RWPE1 (cell line): ENCODE results near the gene CAV1.

Experiments
- CTCF ChIA-PET: fragments of 350-600 bp; sonication (Branson Sonifier 250); formaldehyde crosslinking; extraction: SDS; loops from one replicate; lab custom pipeline; 2021; lab: Yijun Ruan, JAX
- POLR2A ChIA-PET: fragments of 400-600 bp; formaldehyde crosslinking; extraction: SDS; loops from one replicate; lab custom pipeline; 2020; ENCODE audit warnings: antibody characterized with exemption; ENCODE audit not compliant: low non-redundant PET; lab: Yijun Ruan, JAX
- DNase-seq: peaks from one replicate; pipeline ENCODE4 v3.0.0; 2012; ENCODE audit warnings: low spot score
- H3K27ac ChIP-seq: fragments of 450-650 bp; 2 replicates; pipeline ENCODE4 v1.5.1; 2017
- TF ChIP-seq, protein P1 (sequence below): fragments of 450-650 bp; conservative IDR thresholded peaks from 2 replicates; pipeline ENCODE4 v1.5.1; 2017; ENCODE audit warnings: low read depth, mild to moderate bottlenecking

CAV1 gene

DNA sequence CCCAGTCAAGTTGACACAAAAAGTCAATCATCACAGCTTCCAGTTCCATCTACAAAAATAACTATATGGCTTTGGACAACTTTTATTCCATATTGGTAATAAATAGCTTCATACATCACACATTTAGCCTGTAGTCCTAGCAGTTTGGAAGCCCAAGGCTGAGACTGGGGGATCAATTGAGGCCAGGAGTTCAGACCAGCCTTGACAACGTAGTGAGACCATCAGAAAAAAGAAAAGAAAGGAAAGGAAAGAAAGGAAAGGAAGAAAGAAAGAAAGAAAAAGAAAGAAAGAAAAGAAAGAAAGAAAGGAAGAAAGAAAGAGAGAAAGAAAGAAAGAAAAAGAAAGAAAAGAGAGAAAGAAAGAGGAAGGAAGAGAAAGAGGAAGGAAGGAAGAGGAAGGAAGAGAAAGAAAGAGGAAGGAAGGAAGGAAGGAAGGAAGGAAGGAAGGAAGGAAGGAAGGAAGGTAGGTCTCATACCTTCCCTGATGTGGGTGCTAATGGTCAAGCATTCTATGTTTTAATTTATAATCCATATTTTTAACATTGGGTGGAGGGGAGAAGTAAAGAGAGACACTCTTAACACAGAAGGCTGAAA is 37.8 kb downstream of the CAV1 start:
- POLR2A ChIA-PET, result no interaction called here
- TF ChIP-seq, protein P1, sequence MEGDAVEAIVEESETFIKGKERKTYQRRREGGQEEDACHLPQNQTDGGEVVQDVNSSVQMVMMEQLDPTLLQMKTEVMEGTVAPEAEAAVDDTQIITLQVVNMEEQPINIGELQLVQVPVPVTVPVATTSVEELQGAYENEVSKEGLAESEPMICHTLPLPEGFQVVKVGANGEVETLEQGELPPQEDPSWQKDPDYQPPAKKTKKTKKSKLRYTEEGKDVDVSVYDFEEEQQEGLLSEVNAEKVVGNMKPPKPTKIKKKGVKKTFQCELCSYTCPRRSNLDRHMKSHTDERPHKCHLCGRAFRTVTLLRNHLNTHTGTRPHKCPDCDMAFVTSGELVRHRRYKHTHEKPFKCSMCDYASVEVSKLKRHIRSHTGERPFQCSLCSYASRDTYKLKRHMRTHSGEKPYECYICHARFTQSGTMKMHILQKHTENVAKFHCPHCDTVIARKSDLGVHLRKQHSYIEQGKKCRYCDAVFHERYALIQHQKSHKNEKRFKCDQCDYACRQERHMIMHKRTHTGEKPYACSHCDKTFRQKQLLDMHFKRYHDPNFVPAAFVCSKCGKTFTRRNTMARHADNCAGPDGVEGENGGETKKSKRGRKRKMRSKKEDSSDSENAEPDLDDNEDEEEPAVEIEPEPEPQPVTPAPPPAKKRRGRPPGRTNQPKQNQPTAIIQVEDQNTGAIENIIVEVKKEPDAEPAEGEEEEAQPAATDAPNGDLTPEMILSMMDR, result no peak
- no peak overlapping the region for H3K27ac ChIP-seq
- CTCF ChIA-PET, result interaction anchor here (0.6 kb wide), 1 partner anchor 34 kb away, joined by 3 read pairs; no protein-coding TSS in a partner anchor
- DNase-seq, result no peak

DNA sequence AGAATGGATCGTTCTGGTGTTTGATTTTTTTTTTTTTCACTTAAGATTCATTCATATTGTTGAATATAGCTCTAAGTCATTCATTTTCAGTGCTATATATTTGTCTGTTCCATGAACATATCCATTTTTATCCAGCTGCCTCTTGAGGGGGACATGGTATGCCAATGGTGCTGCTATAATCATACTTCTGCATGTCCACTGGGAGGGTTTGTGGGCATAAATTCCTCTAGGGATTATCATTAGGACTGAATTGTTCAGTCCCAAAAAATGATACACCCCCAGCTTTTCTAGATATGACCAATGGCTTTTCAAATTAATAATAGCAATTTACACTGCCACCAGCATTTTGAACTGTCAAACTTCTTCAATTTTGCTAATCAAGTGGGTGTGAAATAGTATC is 41.1 kb downstream of the CAV1 start:
- ChIA-PET POLR2A (no interaction called here), CTCF (no interaction called here)
- H3K27ac ChIP-seq, result no peak overlapping the region
- TF ChIP-seq, protein P1, result no peak
- DNase-seq, result no peak

DNA sequence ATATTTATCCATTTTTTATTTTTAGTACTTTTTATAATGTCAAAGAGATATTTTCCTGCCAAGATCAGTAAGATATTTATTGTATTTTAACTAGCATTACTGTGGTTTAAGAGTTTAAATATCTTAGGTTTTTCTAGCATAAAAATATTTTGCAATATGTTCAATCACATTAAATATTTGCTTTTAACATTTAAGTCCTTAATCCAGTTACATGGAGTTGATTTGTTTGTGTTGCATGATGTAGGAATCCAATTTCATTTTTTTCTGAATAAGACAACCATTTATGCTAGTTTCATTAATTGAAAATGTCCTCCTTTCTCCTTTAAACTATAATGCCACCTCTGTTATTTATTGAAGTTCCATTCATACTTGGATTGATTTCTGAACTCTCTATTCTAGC is 41.8 kb downstream of the CAV1 start:
- DNase-seq, result no peak
- ChIA-PET CTCF (no interaction called here), POLR2A (no interaction called here)
- TF ChIP-seq, protein P1, result no peak
- no peak overlapping the region for H3K27ac ChIP-seq

DNA sequence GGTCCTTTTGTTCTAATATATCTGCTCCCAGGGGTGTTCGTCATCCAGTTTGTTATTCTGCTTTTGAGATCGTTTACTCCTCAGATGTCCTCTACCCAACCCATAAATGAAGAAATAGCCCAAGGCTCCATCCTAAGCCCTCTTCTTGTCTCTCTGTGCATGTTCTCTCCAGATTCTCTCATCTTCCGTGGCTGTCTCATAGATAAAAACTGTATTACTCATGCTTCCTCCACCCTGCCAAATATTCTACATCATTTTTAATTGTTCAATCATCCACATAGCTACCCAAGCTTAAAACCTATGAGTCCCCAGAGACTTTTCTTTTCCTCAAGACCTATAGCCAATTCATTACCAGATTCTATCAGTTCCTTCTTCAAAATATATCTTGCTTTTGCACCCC is 44.9 kb downstream of the CAV1 start:
- ChIA-PET POLR2A (interaction anchor here (0.6 kb wide), 1 partner anchor 358 kb away, joined by 3 read pairs; no protein-coding TSS in a partner anchor), CTCF (interaction anchor here (0.6 kb wide), 1 partner anchor 905 kb away, joined by 4 read pairs; no protein-coding TSS in a partner anchor)
- TF ChIP-seq, protein P1, result no peak
- H3K27ac ChIP-seq, result no peak overlapping the region
- DNase-seq, result peak; percentile 82

DNA sequence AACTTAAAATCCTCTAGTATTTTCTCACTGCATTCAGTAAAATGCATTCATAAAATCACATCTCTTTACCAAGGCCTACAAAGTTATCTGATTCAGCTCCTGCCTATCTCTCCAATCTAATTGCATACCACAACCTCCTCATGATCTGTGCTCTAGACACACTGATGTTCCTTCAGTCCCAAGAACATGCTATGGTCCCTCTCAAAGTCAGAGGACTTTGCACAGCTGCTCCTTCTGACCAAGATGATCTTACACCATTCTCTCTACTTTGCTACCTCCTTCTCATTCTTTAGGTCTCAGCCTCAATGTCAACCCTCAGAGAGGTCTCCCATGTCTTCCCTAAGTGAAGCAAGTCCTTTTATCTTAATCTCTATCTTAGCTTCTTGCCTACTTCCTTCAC is 45.5 kb downstream of the CAV1 start:
- ChIA-PET CTCF (interaction anchor here (0.6 kb wide), 1 partner anchor 906 kb away, joined by 4 read pairs; no protein-coding TSS in a partner anchor), POLR2A (no interaction called here)
- no peak overlapping the region for H3K27ac ChIP-seq
- no peak for DNase-seq
- TF ChIP-seq, protein P1, result no peak

DNA sequence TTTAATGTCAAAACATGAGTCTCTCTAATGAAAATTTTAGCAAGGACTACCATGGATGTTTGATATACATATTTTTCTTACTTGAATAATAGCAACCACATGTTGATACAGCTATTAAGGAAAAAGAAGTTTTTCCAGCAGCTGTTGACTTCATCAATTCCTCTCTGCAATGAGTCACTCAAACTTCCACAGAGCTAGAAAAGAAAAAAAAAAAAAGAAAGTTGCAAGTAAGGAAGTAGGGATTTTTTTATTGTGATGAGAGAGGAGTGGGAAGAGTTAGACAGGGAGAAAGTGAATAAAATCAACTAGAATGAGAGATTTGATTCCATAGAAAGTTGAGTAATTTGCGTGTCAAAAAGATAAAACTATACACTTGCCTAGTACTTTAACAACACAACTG is 46.2 kb downstream of the CAV1 start:
- DNase-seq, result peak; percentile 33
- POLR2A ChIA-PET, result no interaction called here
- TF ChIP-seq, protein P1, result no peak

More for the DNA sequence above, 46.2 kb downstream of the CAV1 start:
- no peak overlapping the region for H3K27ac ChIP-seq
- CTCF ChIA-PET, result no interaction called here
